Measurements from ENCODE around the gene BCAS1. TPM values are rescaled to one million over a fixed set of nuclear protein-coding genes. Genes with fewer than 3 reads are reported as not detected.

Gene BCAS1
- total and polyA plus RNA-seq, 10 of the 15 experiments (the other 5 are each of a cell fraction or from before 2014, with no cell fraction given) = 0.21 to 1.4 (median 0.55) TPM

GRCh38 chr20:53905019-53905819 lies 165.2 kb downstream of the BCAS1 start (continued):
- TF ChIP-seq ETV6 (conservative IDR thresholded peaks at IDR 0.05 in 1 of 2, IDR thresholded peaks at IDR 0.05 in 1 of 2; ENCODE audit: borderline replicate concordance in 1 of 2, low read depth in 1 of 2) = 0 out of 4 replicates have a peak, but pooled peaks of 1 of the 2 experiments have one; percentile 7
- TF ChIP-seq SRF (IDR thresholded peaks at IDR 0.05; ENCODE audit: low read depth in 2 of 2, low read length in 2 of 2) = no peak
- TF ChIP-seq TARDBP (IDR thresholded peaks at IDR 0.05; ENCODE audit: borderline replicate concordance) = no peak
- no peak for TF ChIP-seq NFYB (IDR thresholded peaks at IDR 0.05; ENCODE audit: insufficient read depth, low read depth, low read length)
- peak; percentile 63 for TF ChIP-seq ATF7 (IDR thresholded peaks at IDR 0.05; ENCODE audit: low read depth)
- TF ChIP-seq, protein P1, sequence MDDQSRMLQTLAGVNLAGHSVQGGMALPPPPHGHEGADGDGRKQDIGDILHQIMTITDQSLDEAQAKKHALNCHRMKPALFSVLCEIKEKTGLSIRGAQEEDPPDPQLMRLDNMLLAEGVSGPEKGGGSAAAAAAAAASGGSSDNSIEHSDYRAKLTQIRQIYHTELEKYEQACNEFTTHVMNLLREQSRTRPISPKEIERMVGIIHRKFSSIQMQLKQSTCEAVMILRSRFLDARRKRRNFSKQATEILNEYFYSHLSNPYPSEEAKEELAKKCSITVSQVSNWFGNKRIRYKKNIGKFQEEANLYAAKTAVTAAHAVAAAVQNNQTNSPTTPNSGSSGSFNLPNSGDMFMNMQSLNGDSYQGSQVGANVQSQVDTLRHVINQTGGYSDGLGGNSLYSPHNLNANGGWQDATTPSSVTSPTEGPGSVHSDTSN (IDR thresholded peaks at IDR 0.05; ENCODE audit: insufficient replicate concordance, low read depth, low read length) = no peak
- TF ChIP-seq ZBTB4 (CRISPR knock-in tag; IDR thresholded peaks at IDR 0.05) = no peak
- TF ChIP-seq SUZ12 (IDR thresholded peaks at IDR 0.05; ENCODE audit: unreplicated experiment) = no peak
- TF ChIP-seq SP1 (IDR thresholded peaks at IDR 0.05; ENCODE audit: low read depth, low read length) = peak; percentile 29
- no peak for TF ChIP-seq RCOR1 (conservative IDR thresholded peaks at IDR 0.05; ENCODE audit: low read depth, low read length)
- no peak for TF ChIP-seq HDAC6 (IDR thresholded peaks at IDR 0.05; ENCODE audit: unreplicated experiment)
- no peak for TF ChIP-seq BACH1 (IDR thresholded peaks at IDR 0.05; ENCODE audit: borderline replicate concordance)
- no peak for TF ChIP-seq MTA3 (IDR thresholded peaks at IDR 0.05; ENCODE audit: borderline replicate concordance, low read length)
- no peak for TF ChIP-seq SPI1 (IDR thresholded peaks at IDR 0.05; ENCODE audit: borderline replicate concordance, insufficient read depth, low read depth, low read length)
- no peak for TF ChIP-seq HDAC2 (IDR thresholded peaks at IDR 0.05)
- TF ChIP-seq BCL11A (IDR thresholded peaks at IDR 0.05; ENCODE audit: low read depth, low read length) = 0 out of 2 replicates have a peak, but pooled peaks have one; percentile 40
- no peak for TF ChIP-seq SREBF2 (IDR thresholded peaks at IDR 0.05; ENCODE audit: low read length)
- TF ChIP-seq JUND (IDR thresholded peaks at IDR 0.05; ENCODE audit: low read depth, low read length) = no peak
- TF ChIP-seq, protein P2, sequence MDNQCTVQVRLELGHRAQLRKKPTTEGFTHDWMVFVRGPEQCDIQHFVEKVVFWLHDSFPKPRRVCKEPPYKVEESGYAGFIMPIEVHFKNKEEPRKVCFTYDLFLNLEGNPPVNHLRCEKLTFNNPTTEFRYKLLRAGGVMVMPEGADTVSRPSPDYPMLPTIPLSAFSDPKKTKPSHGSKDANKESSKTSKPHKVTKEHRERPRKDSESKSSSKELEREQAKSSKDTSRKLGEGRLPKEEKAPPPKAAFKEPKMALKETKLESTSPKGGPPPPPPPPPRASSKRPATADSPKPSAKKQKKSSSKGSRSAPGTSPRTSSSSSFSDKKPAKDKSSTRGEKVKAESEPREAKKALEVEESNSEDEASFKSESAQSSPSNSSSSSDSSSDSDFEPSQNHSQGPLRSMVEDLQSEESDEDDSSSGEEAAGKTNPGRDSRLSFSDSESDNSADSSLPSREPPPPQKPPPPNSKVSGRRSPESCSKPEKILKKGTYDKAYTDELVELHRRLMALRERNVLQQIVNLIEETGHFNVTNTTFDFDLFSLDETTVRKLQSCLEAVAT (IDR thresholded peaks at IDR 0.05) = peak; percentile 87
- no peak for TF ChIP-seq ATF3 (IDR thresholded peaks at IDR 0.05; ENCODE audit: borderline replicate concordance, extremely low read depth, low read depth, low read length)
- no peak for TF ChIP-seq BCL3 (IDR thresholded peaks at IDR 0.05; ENCODE audit: borderline replicate concordance, insufficient read depth, low read depth, low read length, poor library complexity, severe bottlenecking)
- TF ChIP-seq YY1 (IDR thresholded peaks at IDR 0.05; ENCODE audit: low read depth, low read length) = no peak
